HL-60 (cell line): ENCODE results near the gene CLUH.

Experiments
- DNase-seq, 2 experiments: peaks; one replicate each; pipeline ENCODE4 v3.0.0-alpha.2; 2010 to 2020; ENCODE audit warnings: low read depth in 1 of 2, low spot score in 1 of 2
- H3K27ac ChIP-seq: fragments of 250-450 bp; sonication (Bioruptor Pico); replicated peaks from 2 replicates; pipeline ENCODE4 v1.5.1; 2020; ENCODE audit warnings: mild to moderate bottlenecking, moderate library complexity
- H3K27me3 ChIP-seq: fragments of 250-450 bp; sonication (Bioruptor Pico); 2 replicates; pipeline ENCODE4 v1.5.1; 2021; ENCODE audit warnings: mild to moderate bottlenecking, moderate library complexity; ENCODE audit not compliant: insufficient read depth, poor library complexity, severe bottlenecking
- H3K4me3 ChIP-seq: replicated peaks from 2 replicates; pipeline ENCODE4 v1.5.1; 2011; ENCODE audit warnings: mild to moderate bottlenecking, control low read depth, low read length; ENCODE audit not compliant: insufficient read depth
- GABPA ChIP-seq: IDR thresholded peaks from 2 replicates; pipeline ENCODE4 v1.6.1; 2012; ENCODE audit warnings: low read depth
- POLR2AphosphoS5 ChIP-seq: IDR thresholded peaks from 2 replicates; pipeline ENCODE4 v1.6.1; 2012; ENCODE audit warnings: low read depth
- SPI1 ChIP-seq: IDR thresholded peaks from 2 replicates; pipeline ENCODE4 v1.6.1; 2012; ENCODE audit warnings: low read depth, mild to moderate bottlenecking, borderline replicate concordance
- TF ChIP-seq, protein P1 (sequence below): IDR thresholded peaks from 2 replicates; pipeline ENCODE4 v1.6.1; 2012; ENCODE audit warnings: low read depth; ENCODE audit not compliant: insufficient replicate concordance
- TF ChIP-seq, protein P2 (sequence below): IDR thresholded peaks from one replicate; pipeline ENCODE4 v1.5.1; 2011; ENCODE audit warnings: low read length, control low read depth, inconsistent platforms; ENCODE audit not compliant: insufficient read depth

Gene CLUH

GRCh38 chr17:2749058-2749783 is 37.7 kb upstream of the CLUH start, which contains the start of gene CCDC92B:
CCDC92B (minus strand) TSS chr17:2749652; CDS start chr17:2735145, 14,507 bp downstream.
- no peak for TF ChIP-seq GABPA
- TF ChIP-seq, protein P1, sequence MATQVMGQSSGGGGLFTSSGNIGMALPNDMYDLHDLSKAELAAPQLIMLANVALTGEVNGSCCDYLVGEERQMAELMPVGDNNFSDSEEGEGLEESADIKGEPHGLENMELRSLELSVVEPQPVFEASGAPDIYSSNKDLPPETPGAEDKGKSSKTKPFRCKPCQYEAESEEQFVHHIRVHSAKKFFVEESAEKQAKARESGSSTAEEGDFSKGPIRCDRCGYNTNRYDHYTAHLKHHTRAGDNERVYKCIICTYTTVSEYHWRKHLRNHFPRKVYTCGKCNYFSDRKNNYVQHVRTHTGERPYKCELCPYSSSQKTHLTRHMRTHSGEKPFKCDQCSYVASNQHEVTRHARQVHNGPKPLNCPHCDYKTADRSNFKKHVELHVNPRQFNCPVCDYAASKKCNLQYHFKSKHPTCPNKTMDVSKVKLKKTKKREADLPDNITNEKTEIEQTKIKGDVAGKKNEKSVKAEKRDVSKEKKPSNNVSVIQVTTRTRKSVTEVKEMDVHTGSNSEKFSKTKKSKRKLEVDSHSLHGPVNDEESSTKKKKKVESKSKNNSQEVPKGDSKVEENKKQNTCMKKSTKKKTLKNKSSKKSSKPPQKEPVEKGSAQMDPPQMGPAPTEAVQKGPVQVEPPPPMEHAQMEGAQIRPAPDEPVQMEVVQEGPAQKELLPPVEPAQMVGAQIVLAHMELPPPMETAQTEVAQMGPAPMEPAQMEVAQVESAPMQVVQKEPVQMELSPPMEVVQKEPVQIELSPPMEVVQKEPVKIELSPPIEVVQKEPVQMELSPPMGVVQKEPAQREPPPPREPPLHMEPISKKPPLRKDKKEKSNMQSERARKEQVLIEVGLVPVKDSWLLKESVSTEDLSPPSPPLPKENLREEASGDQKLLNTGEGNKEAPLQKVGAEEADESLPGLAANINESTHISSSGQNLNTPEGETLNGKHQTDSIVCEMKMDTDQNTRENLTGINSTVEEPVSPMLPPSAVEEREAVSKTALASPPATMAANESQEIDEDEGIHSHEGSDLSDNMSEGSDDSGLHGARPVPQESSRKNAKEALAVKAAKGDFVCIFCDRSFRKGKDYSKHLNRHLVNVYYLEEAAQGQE, result no peak
- Histone ChIP-seq H3K4me3 (no peak within 1 kb of the TSS), H3K27me3 (no peaks in the 10 kb centered on the region), H3K27ac (no peak within 1 kb of the TSS)
- no peak for DNase-seq

- no peaks in the 10 kb centered on the region for H3K27me3 ChIP-seq
- no peak overlapping the region for H3K4me3 ChIP-seq
- TF ChIP-seq POLR2AphosphoS5, result no peak
- TF ChIP-seq, protein P1, result no peak
- no peak for TF ChIP-seq GABPA
- TF ChIP-seq SPI1, result no peak
- TF ChIP-seq, protein P2, sequence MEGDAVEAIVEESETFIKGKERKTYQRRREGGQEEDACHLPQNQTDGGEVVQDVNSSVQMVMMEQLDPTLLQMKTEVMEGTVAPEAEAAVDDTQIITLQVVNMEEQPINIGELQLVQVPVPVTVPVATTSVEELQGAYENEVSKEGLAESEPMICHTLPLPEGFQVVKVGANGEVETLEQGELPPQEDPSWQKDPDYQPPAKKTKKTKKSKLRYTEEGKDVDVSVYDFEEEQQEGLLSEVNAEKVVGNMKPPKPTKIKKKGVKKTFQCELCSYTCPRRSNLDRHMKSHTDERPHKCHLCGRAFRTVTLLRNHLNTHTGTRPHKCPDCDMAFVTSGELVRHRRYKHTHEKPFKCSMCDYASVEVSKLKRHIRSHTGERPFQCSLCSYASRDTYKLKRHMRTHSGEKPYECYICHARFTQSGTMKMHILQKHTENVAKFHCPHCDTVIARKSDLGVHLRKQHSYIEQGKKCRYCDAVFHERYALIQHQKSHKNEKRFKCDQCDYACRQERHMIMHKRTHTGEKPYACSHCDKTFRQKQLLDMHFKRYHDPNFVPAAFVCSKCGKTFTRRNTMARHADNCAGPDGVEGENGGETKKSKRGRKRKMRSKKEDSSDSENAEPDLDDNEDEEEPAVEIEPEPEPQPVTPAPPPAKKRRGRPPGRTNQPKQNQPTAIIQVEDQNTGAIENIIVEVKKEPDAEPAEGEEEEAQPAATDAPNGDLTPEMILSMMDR, result no peak
- H3K27ac ChIP-seq, result no peak overlapping the region
- DNase-seq, result no peak
These were observed 33.9 kb upstream of the CLUH start for GRCh38 chr17:2745317-2746037.

- H3K27ac ChIP-seq, result no peak overlapping the region
These were observed 26.1 kb upstream of the CLUH start for GRCh38 chr17:2737693-2738092.

More at GRCh38 chr17:2737693-2738092, 26.1 kb upstream of the CLUH start:
- DNase-seq, result no peak
- TF ChIP-seq, protein P1, result no peak
- TF ChIP-seq, protein P2, result no peak
- TF ChIP-seq GABPA, result no peak
- TF ChIP-seq POLR2AphosphoS5, result no peak
- TF ChIP-seq SPI1, result no peak
- Histone ChIP-seq H3K4me3 (no peak overlapping the region), H3K27me3 (no peaks in the 10 kb centered on the region)
